OCI-LY1 (cell line): ENCODE data around the gene LGALS8.

Source experiments
- H2AFZ ChIP-seq: fragments of 200-600 bp; sonication (generic), shearing (Covaris generic); 2 replicates; pipeline ENCODE4 v1.6.0; 2014; ENCODE audit warnings: antibody characterized with exemption, mild to moderate bottlenecking, low read length
- H3F3A ChIP-seq: fragments of 200-600 bp; sonication (generic), shearing (Covaris generic); 2 replicates; pipeline ENCODE4 v1.6.0; 2014; ENCODE audit warnings: mild to moderate bottlenecking, antibody characterized with exemption, low read length, moderate library complexity; ENCODE audit not compliant: insufficient read depth
- H3K27ac ChIP-seq: fragments of 200-600 bp; sonication (generic); 2 replicates; pipeline ENCODE4 v1.5.1; 2014; ENCODE audit warnings: low read length, mixed run types, mild to moderate bottlenecking, low read depth; ENCODE audit not compliant: poor library complexity, severe bottlenecking
- H3K27me3 ChIP-seq: fragments of 200-600 bp; sonication (generic); 2 replicates; pipeline ENCODE4 v1.6.0; 2014; ENCODE audit warnings: antibody characterized with exemption, mild to moderate bottlenecking, low read length, moderate library complexity; ENCODE audit not compliant: insufficient read depth
- H3K36me3 ChIP-seq: fragments of 200-600 bp; sonication (generic); 2 replicates; pipeline ENCODE4 v1.6.1; 2014; ENCODE audit warnings: mild to moderate bottlenecking, antibody characterized with exemption, low read length, moderate library complexity, mixed read lengths; ENCODE audit not compliant: insufficient read depth
- H3K4me1 ChIP-seq: fragments of 200-600 bp; sonication (generic); 2 replicates; pipeline ENCODE4 v1.5.1; 2014; ENCODE audit warnings: mild to moderate bottlenecking, low read length, moderate library complexity; ENCODE audit not compliant: insufficient read depth, severe bottlenecking
- H3K4me2 ChIP-seq: fragments of 200-600 bp; sonication (generic), shearing (Covaris generic); 2 replicates; pipeline ENCODE4 v1.6.1; 2014; ENCODE audit warnings: low read length
- H3K4me3 ChIP-seq: fragments of 200-600 bp; sonication (generic); 2 replicates; pipeline ENCODE4 v1.5.1; 2014; ENCODE audit warnings: low read length, low read depth, mild to moderate bottlenecking, mixed read lengths; ENCODE audit not compliant: poor library complexity, severe bottlenecking
- H3K79me2 ChIP-seq: fragments of 200-600 bp; shearing (Covaris generic); 2 replicates; pipeline ENCODE4 v1.6.1; 2016; ENCODE audit warnings: mixed run types, low read length, mixed read lengths; ENCODE audit not compliant: insufficient read depth
- H3K9ac ChIP-seq: fragments of 200-600 bp; sonication (generic), shearing (Covaris generic); 2 replicates; pipeline ENCODE4 v1.6.1; 2014; ENCODE audit warnings: mild to moderate bottlenecking, low read length, mixed read lengths
- H3K9me2 ChIP-seq: fragments of 200-600 bp; sonication (generic), shearing (Covaris generic); 2 replicates; pipeline ENCODE4 v1.6.1; 2014; ENCODE audit warnings: low read depth, mild to moderate bottlenecking, low read length, mixed read lengths
- H3K9me3 ChIP-seq: fragments of 200-600 bp; shearing (Covaris generic); 2 replicates; pipeline ENCODE4 v1.6.1; 2014; ENCODE audit warnings: low read length, mixed read lengths
- H4K20me1 ChIP-seq: fragments of 200-600 bp; sonication (generic), shearing (Covaris generic); 2 replicates; pipeline ENCODE4 v1.6.0; 2016; ENCODE audit warnings: mild to moderate bottlenecking, low read length; ENCODE audit not compliant: insufficient read depth
- EZH2 ChIP-seq: fragments of 200-600 bp; sonication (generic), shearing (Covaris generic); IDR thresholded peaks from 2 replicates; pipeline ENCODE4 v1.8.0; 2017; ENCODE audit warnings: borderline replicate concordance, mixed run types, mild to moderate bottlenecking, antibody characterized with exemption, low read length, moderate library complexity, mixed read lengths
- TF ChIP-seq, protein P1 (sequence below): fragments of 200-600 bp; sonication (generic), shearing (Covaris generic); IDR thresholded peaks from 2 replicates; pipeline ENCODE4 v1.5.1; 2017; ENCODE audit warnings: mild to moderate bottlenecking, antibody characterized with exemption, low read length, moderate library complexity, mixed read lengths

LGALS8 gene

DNA sequence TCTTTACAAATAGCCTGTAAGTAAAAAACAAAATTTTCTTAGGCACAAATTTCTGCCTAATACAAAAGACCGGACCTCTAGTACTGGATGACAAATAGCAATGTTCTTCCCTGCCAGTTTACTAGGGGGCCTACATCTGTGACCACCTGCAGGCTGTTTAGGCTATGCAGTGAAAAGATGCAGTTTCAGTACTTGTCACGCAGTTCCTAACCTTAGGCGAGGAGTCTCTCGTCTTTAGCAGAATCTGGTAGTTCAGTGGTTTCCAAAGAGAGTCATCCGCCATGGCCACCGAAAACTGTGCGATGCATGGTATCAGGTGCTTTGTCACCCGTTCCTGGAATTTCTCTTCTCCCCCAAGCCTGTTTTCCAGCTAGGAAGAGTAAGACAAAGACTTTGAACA is 29.6 kb downstream of the LGALS8 start:
- H4K20me1 ChIP-seq = no peaks in the 10 kb centered on the region
- H3K4me3 ChIP-seq = no peak overlapping the region
- no peaks in the 10 kb centered on the region for H3F3A ChIP-seq
- TF ChIP-seq, protein P1, sequence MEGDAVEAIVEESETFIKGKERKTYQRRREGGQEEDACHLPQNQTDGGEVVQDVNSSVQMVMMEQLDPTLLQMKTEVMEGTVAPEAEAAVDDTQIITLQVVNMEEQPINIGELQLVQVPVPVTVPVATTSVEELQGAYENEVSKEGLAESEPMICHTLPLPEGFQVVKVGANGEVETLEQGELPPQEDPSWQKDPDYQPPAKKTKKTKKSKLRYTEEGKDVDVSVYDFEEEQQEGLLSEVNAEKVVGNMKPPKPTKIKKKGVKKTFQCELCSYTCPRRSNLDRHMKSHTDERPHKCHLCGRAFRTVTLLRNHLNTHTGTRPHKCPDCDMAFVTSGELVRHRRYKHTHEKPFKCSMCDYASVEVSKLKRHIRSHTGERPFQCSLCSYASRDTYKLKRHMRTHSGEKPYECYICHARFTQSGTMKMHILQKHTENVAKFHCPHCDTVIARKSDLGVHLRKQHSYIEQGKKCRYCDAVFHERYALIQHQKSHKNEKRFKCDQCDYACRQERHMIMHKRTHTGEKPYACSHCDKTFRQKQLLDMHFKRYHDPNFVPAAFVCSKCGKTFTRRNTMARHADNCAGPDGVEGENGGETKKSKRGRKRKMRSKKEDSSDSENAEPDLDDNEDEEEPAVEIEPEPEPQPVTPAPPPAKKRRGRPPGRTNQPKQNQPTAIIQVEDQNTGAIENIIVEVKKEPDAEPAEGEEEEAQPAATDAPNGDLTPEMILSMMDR = no peak
- no peaks in the 10 kb centered on the region for H3K79me2 ChIP-seq
- H2AFZ ChIP-seq = no peak overlapping the region
- H3K9me2 ChIP-seq = no peaks in the 10 kb centered on the region
- no peaks in the 10 kb centered on the region for H3K4me1 ChIP-seq
- H3K36me3 ChIP-seq = peaks cover 94% of the 10 kb centered on the region
- no peaks in the 10 kb centered on the region for H3K9me3 ChIP-seq
- no peak overlapping the region for H3K9ac ChIP-seq
- no peak overlapping the region for H3K27ac ChIP-seq
- H3K27me3 ChIP-seq = no peaks in the 10 kb centered on the region
- no peak overlapping the region for H3K4me2 ChIP-seq

DNA sequence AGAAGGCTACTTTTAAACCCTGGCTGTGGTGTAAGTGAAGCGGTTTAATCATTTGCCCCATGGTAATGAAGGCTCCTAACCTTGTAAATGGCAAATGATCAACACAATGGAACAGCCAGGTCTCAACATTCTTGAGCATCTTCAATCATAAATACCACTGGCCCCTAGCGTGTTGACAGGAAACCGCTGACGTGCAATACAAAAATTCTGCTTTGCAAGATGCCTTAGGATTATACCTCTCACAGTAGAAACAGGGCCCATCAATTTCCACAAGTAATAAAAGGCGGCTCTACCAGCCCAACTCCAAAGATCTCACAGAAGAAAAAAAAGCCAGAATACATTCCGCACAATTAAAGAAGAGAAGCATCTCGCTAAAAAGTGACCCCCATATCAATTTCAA is 32.8 kb downstream of the LGALS8 start:
- Histone ChIP-seq H3F3A (no peaks in the 10 kb centered on the region), H3K9ac (no peak overlapping the region), H4K20me1 (no peaks in the 10 kb centered on the region), H3K9me2 (no peaks in the 10 kb centered on the region), H3K27ac (no peak overlapping the region), H3K4me1 (no peaks in the 10 kb centered on the region), H3K9me3 (no peaks in the 10 kb centered on the region), H3K27me3 (no peaks in the 10 kb centered on the region), H2AFZ (no peak overlapping the region), H3K4me2 (no peak overlapping the region), H3K4me3 (no peak overlapping the region), H3K79me2 (no peaks in the 10 kb centered on the region), H3K36me3 (peaks cover 92% of the 10 kb centered on the region)
- no peak for TF ChIP-seq EZH2
- TF ChIP-seq, protein P1 = no peak

DNA sequence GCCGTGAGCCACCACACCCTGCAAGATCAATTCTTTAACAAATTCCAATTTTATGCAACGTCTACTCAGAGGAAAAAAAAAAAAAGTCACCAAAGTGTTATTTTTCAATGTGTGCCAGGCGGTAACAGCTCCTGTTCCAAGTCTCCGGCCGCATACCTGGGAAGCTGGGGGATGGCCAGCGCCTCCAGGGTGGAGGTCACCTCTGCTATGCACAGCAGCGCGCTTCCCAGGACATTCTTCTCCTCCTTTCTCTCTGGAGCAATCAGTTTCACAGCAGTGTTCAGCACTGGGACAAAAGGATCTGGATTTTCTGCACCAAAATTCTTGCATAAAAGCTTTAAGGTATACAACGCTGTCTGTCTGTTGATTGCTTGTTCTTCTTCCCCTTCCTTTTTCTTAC is 34.3 kb downstream of the LGALS8 start:
- Histone ChIP-seq H3K4me1 (no peaks in the 10 kb centered on the region), H4K20me1 (no peaks in the 10 kb centered on the region), H3K36me3 (peaks cover 91% of the 10 kb centered on the region), H3K4me3 (no peak overlapping the region), H3K9me2 (no peaks in the 10 kb centered on the region), H3K9me3 (no peaks in the 10 kb centered on the region), H3K27me3 (no peaks in the 10 kb centered on the region), H3K27ac (no peak overlapping the region), H3F3A (no peaks in the 10 kb centered on the region), H3K79me2 (no peaks in the 10 kb centered on the region), H2AFZ (no peak overlapping the region), H3K9ac (no peak overlapping the region), H3K4me2 (no peak overlapping the region)
- TF ChIP-seq EZH2 = no peak
- TF ChIP-seq, protein P1 = no peak
